ENCODE data around the gene SPRR2B. TPM values are rescaled to one million over a fixed set of nuclear protein-coding genes. Genes with fewer than 3 reads are reported as not detected.
"Not testable (repeated sequence)": the region's sequence is repeated elsewhere in the genome, so short reads cannot be mapped to it uniquely, and the experiment has no call there.

The SPRR2B gene
- total RNA-seq (ENCODE audit: unreplicated experiment): not detected
- long read RNA-seq: 0 reads

GRCh38 chr1:153071511-153071910 lies at the start of gene SPRR2B:
TSS of gene SPRR2B (minus strand) at chr1:153071611. CDS start at chr1:153070839, 772 bp downstream.
- DNase-seq: no peak
- Mint-ChIP-seq H3K4me1 (ENCODE audit: low read depth, unreplicated experiment) (no peaks in the 10 kb centered on the region), H3K27ac (ENCODE audit: unreplicated experiment) (no peak within 1 kb of the TSS), H3K4me3 (ENCODE audit: unreplicated experiment) (no peak within 1 kb of the TSS), H3K9me3 (ENCODE audit: unreplicated experiment) (no peaks in the 10 kb centered on the region), H3K27me3 (ENCODE audit: unreplicated experiment) (peaks cover 2% of the 10 kb centered on the region), H3K36me3 (ENCODE audit: unreplicated experiment) (no peaks in the 10 kb centered on the region)
- TF ChIP-seq CTCF (IDR thresholded peaks at IDR 0.05; ENCODE audit: partially characterized antibody, unreplicated experiment): no peak

- no peak overlapping the region for H3K27ac Mint-ChIP-seq (ENCODE audit: unreplicated experiment)
Measured at GRCh38 chr1:153120945-153121344, 49.5 kb upstream of the SPRR2B start.

GRCh38 chr1:153119491-153119971 lies 48.1 kb upstream of the SPRR2B start:
- peaks cover 7% of the 10 kb centered on the region for H3K36me3 Mint-ChIP-seq (ENCODE audit: unreplicated experiment)
- no peaks in the 10 kb centered on the region for H3K27me3 Mint-ChIP-seq (ENCODE audit: unreplicated experiment)
- H3K27ac Mint-ChIP-seq (ENCODE audit: unreplicated experiment): no peak overlapping the region
- no peaks in the 10 kb centered on the region for H3K4me1 Mint-ChIP-seq (ENCODE audit: low read depth, unreplicated experiment)
- peaks cover 3% of the 10 kb centered on the region for H3K9me3 Mint-ChIP-seq (ENCODE audit: unreplicated experiment)
- DNase-seq: no peak
- TF ChIP-seq CTCF (IDR thresholded peaks at IDR 0.05; ENCODE audit: partially characterized antibody, unreplicated experiment): no peak
- H3K4me3 Mint-ChIP-seq (ENCODE audit: unreplicated experiment): no peak overlapping the region

More at GRCh38 chr1:153120945-153121344, 49.5 kb upstream of the SPRR2B start:
- no peak for DNase-seq
- Mint-ChIP-seq H3K4me3 (ENCODE audit: unreplicated experiment) (no peak overlapping the region), H3K36me3 (ENCODE audit: unreplicated experiment) (peaks cover 16% of the 10 kb centered on the region), H3K4me1 (ENCODE audit: low read depth, unreplicated experiment) (no peaks in the 10 kb centered on the region), H3K27me3 (ENCODE audit: unreplicated experiment) (no peaks in the 10 kb centered on the region), H3K9me3 (ENCODE audit: unreplicated experiment) (peaks cover 3% of the 10 kb centered on the region)
- no peak for TF ChIP-seq CTCF (IDR thresholded peaks at IDR 0.05; ENCODE audit: partially characterized antibody, unreplicated experiment)

GRCh38 chr1:153115264-153115663 lies 43.9 kb upstream of the SPRR2B start:
- H3K36me3 Mint-ChIP-seq (ENCODE audit: unreplicated experiment); H3K4me1 Mint-ChIP-seq (ENCODE audit: low read depth, unreplicated experiment); H3K27me3 Mint-ChIP-seq (ENCODE audit: unreplicated experiment); DNase-seq; H3K9me3 Mint-ChIP-seq (ENCODE audit: unreplicated experiment); H3K27ac Mint-ChIP-seq (ENCODE audit: unreplicated experiment); H3K4me3 Mint-ChIP-seq (ENCODE audit: unreplicated experiment): not testable (repeated sequence)

GRCh38 chr1:153113416-153113815 lies 42.0 kb upstream of the SPRR2B start, which contains the start of gene SPRR2F:
TSS of gene SPRR2F (minus strand) at chr1:153113516. CDS start at chr1:153112733, 783 bp downstream.
- no peak for TF ChIP-seq CTCF (IDR thresholded peaks at IDR 0.05; ENCODE audit: partially characterized antibody, unreplicated experiment)
- Mint-ChIP-seq H3K4me3 (ENCODE audit: unreplicated experiment) (no peak within 1 kb of the TSS), H3K27me3 (ENCODE audit: unreplicated experiment) (no peaks in the 10 kb centered on the region), H3K27ac (ENCODE audit: unreplicated experiment) (no peak within 1 kb of the TSS), H3K9me3 (ENCODE audit: unreplicated experiment) (no peaks in the 10 kb centered on the region), H3K4me1 (ENCODE audit: low read depth, unreplicated experiment) (no peaks in the 10 kb centered on the region), H3K36me3 (ENCODE audit: unreplicated experiment) (no peaks in the 10 kb centered on the region)
- no peak for DNase-seq

- not testable (repeated sequence) for H3K9me3 Mint-ChIP-seq (ENCODE audit: unreplicated experiment); H3K27me3 Mint-ChIP-seq (ENCODE audit: unreplicated experiment); H3K4me1 Mint-ChIP-seq (ENCODE audit: low read depth, unreplicated experiment); H3K4me3 Mint-ChIP-seq (ENCODE audit: unreplicated experiment); DNase-seq; H3K36me3 Mint-ChIP-seq (ENCODE audit: unreplicated experiment); H3K27ac Mint-ChIP-seq (ENCODE audit: unreplicated experiment)
Measured at GRCh38 chr1:153112454-153112853, 41.0 kb upstream of the SPRR2B start.
